ENCODE data around the gene PGAM2.
A peak's percentile ranks its signal among the peaks of the same experiment; 100 is the strongest.
"Not testable (repeated sequence)": the region's sequence is repeated elsewhere in the genome, so short reads cannot be mapped to it uniquely, and the experiment has no call there.

PGAM2 gene

GRCh38 chr7:44050121-44050914 lies 15.0 kb downstream of the PGAM2 start:
- no peak for DNase-seq (ENCODE audit: low read depth)

- no peak for DNase-seq (ENCODE audit: low read depth)
Measured at GRCh38 chr7:44048031-44048795, 17.2 kb downstream of the PGAM2 start.

DNA sequence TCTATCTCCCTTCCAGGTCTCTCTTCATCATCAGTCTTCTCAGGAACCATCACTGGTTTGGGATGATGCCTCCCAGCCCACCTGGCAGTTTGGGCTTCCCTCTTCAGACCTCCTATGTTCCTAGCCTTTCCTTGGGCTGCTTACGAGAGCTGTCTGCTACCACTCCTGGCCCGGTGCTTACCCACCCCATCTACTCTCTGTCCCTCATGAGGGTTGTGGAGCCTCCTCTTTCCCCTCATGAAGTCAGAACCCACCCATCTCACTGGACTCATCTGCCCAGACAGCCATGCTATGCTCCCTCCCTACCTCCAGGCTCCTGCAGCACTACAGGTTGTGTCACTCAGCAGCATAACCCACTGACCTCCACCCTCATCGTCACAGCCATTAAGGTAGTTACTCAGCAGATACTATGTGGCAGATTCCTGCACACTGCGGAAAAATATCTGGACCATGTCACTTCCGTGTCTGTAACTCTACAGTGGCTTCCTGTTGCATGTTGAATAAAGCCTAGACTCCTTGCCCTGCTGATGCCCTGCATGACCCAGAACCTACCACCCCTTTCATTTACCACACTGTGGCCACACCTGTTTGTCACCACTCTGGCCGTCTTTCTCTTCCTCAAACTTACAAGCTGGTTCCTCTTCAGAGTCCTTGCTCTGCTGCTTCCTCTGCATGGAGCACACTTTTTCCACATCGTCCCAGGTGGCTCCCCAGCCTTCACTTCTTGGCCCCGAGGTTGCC lies 18.9 kb downstream of the PGAM2 start:
- DNase-seq (ENCODE audit: low read depth), result peak; percentile 29

GRCh38 chr7:44045226-44046014 lies 19.9 kb downstream of the PGAM2 start:
- no peak for DNase-seq (ENCODE audit: low read depth)

GRCh38 chr7:44044315-44045225 lies 20.8 kb downstream of the PGAM2 start, which contains the start of gene DBNL:
DBNL (plus strand) TSS chr7:44044702; CDS start chr7:44044738, 36 bp downstream.
- peak; percentile 77 for DNase-seq (ENCODE audit: low read depth)

- DNase-seq (ENCODE audit: low read depth), result no peak
Measured at GRCh38 chr7:44043902-44044301, 21.5 kb downstream of the PGAM2 start.

DNA sequence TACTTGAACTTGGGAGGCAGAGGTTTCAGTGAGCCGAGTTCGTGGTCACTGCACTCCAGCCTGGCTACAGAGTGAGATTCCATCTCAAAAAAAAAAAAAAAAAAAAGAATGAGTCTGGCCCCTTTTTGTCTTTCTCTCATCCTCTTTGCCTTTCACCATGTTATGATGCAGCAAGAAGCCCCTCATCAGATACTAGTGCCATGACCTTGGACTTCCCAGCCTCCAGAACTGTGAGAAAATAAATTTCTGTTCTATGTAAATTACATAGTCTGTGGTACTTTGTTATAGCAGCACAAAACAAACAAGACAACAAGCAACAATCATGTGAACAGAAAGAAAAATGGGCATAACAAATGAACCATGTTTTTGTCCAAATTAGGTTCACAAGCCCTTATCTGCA lies 23.1 kb downstream of the PGAM2 start:
- no peak for DNase-seq (ENCODE audit: low read depth)

DNA sequence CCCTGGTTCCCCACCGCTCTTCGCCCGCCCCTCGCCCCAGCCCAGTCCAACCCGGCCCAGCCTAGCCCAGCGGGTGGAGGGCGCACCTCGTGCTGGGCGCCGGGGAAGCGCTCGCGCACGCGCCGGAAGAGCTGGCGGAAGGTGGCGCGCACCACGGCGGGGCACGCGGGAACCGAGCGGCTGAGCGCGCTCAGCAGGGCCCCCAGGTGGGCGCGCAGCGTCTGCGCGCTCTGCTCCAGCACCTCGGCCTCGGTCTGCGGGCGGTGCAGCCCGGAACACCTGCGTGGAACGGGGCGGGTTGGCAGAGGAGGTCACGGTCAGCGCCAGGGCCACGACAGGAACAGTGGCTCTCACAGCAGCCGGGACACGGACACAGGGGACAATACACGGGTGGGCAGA lies 24.9 kb downstream of the PGAM2 start:
- DNase-seq (ENCODE audit: low read depth), result peak; percentile 45

- not testable (repeated sequence) for DNase-seq (ENCODE audit: low read depth)
Measured at GRCh38 chr7:44039800-44040492, 25.4 kb downstream of the PGAM2 start.

DNA sequence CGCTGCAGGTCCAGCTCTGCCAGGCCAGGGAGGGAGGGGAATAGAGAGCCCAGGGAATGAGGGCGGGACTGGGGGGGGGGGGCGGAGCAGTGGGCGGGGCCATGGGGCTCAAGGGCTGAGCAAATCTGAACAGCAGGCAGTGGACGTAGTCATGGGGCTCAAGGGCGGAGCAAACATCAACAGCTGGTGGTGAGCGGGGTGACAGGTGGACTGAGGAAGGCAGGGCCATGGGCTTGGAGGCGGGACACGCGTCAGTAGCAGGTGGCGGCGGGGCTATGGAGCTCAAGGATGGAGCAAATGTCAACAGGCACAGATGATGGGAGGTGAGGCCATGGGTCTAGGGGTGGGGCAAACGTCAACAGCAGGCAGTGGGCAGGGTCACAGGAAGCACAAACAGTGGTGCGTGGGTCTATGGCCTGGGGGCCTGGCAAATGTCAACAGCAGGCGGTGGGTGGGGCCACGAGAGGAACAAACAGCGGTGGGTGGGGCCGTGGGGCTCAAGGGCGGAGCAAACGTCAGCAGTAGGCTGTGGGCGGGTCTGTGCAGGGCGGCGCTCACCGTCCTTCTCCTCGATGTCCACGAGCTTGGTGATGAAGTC lies 26.3 kb downstream of the PGAM2 start:
- DNase-seq (ENCODE audit: low read depth), result peak; percentile 77

DNA sequence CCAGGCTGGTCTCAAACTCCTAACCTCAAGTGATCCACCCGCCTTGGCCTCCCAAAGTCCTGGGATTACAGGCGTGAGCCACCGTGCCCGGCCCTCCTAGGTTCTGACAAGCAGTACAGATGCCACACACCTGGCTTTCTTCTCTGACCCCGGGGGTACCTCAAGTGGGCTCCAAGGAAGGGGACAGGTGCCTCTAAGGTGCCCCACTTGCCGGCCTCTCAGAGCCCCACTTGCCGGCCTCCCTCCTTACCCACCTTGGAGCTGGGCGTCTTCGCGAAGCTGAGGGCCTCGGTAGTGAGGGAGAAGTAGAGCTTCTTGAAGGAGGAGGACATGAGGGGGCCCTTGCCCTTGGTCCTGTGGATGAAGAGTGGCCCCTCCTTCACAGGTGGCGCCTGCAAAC lies 26.8 kb downstream of the PGAM2 start:
- DNase-seq (ENCODE audit: low read depth), result not testable (repeated sequence)

DNA sequence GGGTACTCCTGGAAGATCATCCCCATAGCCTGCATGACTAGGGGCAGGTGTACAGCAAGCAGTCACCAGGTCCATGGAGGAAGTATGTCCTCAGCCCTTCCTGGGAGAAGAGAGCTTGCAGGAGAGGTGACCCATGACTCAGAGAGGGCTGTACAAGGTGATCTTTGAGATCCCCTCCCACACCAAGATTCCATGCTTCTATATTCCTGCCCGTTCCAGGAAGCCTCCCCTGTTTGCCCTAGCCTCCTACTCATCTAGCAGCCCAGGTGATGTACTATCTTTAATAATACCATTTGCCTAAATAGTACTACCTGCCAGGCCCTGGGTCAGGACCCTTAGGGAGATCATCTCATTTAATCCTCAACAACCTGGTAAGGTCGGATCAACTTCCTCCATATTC lies 27.4 kb downstream of the PGAM2 start:
- not testable (repeated sequence) for DNase-seq (ENCODE audit: low read depth)

DNA sequence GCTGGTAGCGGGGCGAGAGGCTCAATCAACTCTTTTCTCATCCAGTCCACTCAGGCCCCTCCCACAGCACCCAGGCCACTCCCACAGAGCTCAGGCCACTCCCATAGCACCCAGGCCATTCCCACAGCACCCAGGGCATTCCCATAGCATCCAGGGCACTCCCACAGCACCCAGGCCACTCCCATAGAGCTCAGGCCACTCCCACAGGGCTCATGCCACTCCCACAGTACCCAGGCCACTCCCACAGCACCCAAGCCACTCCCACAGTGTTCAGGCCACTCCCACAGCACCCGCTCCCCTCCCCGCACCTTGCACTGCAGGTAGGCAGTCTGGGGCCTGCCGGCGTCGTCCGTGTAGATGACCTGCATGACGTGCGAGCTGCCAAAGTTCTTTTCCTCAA lies 29.0 kb downstream of the PGAM2 start:
- DNase-seq (ENCODE audit: low read depth), result not testable (repeated sequence)

DNA sequence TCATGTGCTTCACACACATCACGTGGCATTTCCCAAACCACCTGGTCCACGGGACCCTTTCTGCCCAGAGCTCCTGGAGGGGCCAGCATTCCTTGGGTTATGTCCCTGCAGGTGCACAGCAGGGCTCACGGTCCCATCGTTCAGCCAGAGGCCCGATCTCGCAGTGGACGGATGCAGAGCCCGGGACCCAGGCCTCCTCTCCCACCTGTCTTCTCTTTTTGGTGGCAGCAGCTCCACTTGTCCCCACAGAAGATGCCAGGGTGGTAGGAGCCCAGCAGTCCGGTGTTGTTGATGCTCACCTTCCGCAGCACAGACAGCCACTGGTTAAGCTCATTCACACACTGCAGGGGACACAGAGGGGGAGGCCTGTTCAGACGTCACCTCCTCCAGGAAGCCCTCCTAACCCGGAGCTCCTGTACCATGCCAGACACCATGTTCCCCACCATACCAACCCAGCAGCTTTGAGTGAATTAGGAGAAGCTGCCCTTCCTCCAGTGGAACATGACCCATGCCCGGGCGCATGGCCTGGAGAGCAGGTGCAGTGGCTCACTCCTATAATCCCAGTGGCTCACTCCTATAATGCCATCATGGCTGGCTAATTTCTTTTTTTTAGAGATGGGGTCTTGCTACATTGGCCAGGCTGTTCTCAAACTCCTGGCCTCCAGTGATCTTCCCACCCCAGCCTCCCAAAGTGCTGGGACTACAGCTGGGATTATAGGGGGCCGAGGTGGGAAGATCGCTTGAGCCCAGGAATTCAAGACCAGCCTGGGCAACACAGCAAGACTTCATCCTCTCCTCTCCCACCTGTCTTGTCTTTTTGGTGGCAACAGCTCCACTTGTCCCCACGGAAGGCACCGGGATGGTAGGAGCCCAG lies 31.2 kb downstream of the PGAM2 start:
- DNase-seq (ENCODE audit: low read depth), result not testable (repeated sequence)

DNA sequence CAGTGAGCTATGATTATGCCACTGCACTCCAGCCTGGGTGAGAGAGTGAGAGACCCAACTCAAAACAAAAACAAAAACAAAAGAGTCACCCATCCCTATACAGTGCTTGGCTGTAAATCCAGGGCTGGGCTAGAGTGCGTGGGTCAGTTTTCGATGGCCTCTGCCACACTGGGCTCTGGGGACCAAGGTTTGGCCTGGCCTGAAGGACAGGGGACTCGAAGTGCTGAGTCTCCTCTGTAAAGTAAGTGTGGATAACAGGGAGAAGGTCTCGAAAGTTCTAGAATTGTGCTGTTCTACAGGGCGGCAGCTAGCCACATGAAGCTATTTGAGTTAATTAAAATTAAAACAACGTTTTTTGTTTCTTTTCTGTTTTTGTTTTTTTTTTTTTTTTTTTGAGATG lies 33.3 kb downstream of the PGAM2 start:
- DNase-seq (ENCODE audit: low read depth), result not testable (repeated sequence)

DNA sequence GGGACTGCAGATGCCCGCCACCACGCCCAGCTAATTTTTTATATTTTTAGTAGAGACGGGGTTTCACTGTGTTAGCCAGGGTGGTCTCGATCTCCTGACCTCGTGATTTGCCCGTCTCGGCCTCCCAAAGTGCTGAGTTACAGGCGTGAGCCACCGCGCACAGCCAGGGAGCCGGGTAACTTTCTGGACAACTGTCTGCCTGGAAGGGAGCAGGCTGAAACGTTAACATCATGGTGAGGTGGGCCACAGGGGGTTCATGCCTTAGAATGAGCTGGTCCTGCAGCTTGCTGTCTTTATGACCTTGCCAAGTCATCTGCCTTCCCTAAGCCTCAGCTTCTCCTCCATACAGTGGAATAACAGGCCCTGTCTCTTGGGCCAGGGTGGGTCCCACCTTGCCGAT lies 34.0 kb downstream of the PGAM2 start:
- DNase-seq (ENCODE audit: low read depth), result not testable (repeated sequence)

DNA sequence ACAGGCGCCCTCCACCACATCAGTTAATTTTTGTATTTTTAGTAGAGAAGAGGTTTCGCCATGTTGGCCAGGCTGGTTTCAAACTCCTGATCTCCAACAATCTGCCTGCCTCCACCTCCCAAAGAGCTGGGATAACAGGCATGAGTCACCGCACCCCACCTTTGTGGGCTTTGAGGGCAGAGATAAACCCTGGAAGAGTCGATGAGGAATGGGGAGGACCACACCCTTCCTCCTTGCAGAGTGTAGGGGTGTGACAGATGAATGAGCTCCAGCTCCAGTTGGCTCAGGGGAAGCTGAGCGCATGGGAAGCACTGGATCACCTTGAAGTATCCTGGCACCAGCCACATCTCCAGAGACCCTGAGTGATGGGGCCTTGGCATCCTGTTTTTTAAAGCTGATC lies 35.3 kb downstream of the PGAM2 start:
- not testable (repeated sequence) for DNase-seq (ENCODE audit: low read depth)

DNA sequence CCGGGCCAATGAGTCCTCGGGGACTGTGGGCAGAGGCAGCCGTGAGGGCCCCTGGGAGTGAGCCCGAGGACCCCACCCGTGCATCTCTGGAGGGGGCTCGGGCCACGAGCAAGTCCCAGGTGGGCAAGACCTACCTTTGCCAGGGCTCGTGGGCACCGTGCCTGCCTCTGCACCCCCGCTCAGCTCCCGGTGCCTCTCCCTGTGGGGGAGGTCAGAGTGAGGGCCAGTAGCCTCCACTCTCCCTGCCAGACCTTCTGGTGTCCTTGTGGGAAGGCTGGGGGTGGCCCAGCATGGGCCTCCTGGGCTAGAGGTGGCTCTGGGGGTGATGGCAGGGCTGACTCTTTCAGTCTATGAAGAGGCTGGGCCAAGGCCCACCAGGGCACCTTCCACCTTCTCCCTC lies 35.9 kb downstream of the PGAM2 start:
- DNase-seq (ENCODE audit: low read depth), result not testable (repeated sequence)

All from T-helper 22 cell (primary cell).